ENCODE data around the gene PHAX.
"Not testable (repeated sequence)": the region's sequence is repeated elsewhere in the genome, so short reads cannot be mapped to it uniquely, and the experiment has no call there.

DNA sequence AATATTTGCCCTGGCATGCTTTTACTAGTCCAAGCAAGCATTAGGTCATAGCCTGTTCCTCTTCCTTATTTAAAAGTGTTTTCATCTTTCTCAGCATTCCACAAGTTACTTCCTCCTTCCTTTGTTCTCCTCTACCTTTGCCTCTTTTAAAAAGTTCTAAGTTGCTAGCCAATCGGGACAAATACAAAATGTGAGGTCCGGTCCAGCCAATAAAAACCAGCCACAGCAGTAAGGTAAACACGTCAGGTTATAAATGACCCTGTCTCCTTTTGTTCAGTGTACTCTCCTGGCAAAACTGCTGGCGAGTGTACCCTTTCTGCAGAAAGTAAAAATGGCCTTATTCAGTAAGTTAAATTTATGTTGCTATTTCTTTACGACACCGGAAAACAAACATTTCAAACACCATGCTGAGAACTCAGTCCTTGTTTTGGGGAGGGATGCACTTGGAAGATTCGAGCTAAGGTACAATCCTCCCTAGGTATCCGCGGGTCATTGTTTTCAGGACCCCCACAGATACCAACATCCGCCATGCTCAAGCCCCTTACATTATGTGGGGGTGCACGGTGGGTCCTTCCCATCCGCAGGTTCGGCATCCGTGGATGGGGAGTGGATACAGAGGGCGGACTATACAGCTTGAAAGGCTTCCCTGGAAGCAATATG, 646 bp upstream of the PHAX start:
- TF ChIP-seq, protein P1, sequence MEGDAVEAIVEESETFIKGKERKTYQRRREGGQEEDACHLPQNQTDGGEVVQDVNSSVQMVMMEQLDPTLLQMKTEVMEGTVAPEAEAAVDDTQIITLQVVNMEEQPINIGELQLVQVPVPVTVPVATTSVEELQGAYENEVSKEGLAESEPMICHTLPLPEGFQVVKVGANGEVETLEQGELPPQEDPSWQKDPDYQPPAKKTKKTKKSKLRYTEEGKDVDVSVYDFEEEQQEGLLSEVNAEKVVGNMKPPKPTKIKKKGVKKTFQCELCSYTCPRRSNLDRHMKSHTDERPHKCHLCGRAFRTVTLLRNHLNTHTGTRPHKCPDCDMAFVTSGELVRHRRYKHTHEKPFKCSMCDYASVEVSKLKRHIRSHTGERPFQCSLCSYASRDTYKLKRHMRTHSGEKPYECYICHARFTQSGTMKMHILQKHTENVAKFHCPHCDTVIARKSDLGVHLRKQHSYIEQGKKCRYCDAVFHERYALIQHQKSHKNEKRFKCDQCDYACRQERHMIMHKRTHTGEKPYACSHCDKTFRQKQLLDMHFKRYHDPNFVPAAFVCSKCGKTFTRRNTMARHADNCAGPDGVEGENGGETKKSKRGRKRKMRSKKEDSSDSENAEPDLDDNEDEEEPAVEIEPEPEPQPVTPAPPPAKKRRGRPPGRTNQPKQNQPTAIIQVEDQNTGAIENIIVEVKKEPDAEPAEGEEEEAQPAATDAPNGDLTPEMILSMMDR (conservative IDR thresholded peaks at IDR 0.05 in 1 of 2, IDR thresholded peaks at IDR 0.05 in 1 of 2; ENCODE audit: low read depth in 1 of 2, low read length in 2 of 2), result peak in 1 of 2 donors; percentile 3
- not testable (repeated sequence) for TF ChIP-seq EZH2 (IDR thresholded peaks at IDR 0.05; ENCODE audit: low read length, missing control alignments)

All from fibroblast of lung (primary cell).